GM12873 (cell line): Measurements from ENCODE around the gene UVRAG.

Experiments used
- TF ChIP-seq, protein P1 (sequence below): IDR thresholded peaks from 2 replicates; pipeline ENCODE4 v1.5.1; 2012; ENCODE audit warnings: low read depth, mild to moderate bottlenecking, moderate library complexity, low read length, control low read depth; ENCODE audit not compliant: insufficient read depth; ENCODE audit errors: missing control alignments

Gene UVRAG

DNA sequence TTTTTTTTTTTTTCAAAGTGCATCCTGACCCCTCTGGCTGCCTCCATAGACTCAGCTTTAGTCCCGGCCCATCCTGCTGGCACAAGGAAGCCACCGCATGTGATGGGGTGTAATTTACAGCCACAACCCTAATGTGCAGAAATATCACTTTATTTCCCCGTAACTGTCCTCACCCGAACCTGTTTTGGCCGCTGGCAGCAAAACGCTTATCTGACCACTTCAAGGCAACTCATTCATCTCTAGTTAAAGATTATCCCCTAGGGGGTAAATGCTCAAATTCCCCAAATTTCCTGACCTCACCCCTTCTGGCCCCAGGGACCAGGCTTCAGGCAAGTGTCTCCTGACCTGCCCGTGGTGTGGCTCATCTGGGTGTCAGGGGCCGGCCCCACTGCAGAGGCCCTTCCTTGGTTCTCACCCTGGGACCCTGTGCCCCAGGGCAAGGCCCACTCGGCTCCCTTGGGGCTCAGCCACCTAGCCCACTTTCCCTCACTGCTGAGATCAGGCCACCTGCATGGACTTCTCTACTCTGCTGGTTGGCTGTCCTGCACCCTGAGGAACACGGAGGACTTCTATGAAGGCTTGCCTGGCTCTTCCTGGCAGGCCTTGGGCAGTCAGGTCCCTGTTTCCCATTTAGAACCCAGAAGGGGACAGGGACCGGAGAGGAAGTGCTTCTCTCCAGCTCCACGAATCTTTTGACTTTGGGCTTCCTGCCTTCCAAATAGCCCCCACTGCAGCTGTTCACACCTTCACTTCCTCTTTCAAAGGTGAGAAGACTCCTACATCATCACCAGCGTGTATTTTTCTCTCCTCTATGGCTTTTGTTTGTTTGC is 337.9 kb downstream of the UVRAG start:
- TF ChIP-seq, protein P1, sequence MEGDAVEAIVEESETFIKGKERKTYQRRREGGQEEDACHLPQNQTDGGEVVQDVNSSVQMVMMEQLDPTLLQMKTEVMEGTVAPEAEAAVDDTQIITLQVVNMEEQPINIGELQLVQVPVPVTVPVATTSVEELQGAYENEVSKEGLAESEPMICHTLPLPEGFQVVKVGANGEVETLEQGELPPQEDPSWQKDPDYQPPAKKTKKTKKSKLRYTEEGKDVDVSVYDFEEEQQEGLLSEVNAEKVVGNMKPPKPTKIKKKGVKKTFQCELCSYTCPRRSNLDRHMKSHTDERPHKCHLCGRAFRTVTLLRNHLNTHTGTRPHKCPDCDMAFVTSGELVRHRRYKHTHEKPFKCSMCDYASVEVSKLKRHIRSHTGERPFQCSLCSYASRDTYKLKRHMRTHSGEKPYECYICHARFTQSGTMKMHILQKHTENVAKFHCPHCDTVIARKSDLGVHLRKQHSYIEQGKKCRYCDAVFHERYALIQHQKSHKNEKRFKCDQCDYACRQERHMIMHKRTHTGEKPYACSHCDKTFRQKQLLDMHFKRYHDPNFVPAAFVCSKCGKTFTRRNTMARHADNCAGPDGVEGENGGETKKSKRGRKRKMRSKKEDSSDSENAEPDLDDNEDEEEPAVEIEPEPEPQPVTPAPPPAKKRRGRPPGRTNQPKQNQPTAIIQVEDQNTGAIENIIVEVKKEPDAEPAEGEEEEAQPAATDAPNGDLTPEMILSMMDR, result no peak

DNA sequence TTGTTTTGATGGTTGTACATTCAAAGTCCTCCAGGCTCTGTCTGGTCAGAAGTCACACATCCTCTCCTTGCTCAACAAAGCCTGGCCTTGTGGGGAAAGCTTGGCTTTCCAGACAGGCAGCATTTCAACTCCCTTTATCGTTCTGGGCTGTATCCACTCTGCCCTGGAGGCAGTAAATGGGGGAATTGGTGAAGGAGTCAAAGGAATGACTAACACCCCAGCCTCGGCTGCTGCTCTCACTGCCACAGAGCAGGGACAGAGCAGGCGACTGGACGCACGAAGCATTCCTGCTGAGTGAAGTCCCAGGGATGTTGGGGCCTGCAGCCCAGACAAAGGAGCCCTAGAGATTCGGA is 338.5 kb downstream of the UVRAG start:
- TF ChIP-seq, protein P1, result no peak

DNA sequence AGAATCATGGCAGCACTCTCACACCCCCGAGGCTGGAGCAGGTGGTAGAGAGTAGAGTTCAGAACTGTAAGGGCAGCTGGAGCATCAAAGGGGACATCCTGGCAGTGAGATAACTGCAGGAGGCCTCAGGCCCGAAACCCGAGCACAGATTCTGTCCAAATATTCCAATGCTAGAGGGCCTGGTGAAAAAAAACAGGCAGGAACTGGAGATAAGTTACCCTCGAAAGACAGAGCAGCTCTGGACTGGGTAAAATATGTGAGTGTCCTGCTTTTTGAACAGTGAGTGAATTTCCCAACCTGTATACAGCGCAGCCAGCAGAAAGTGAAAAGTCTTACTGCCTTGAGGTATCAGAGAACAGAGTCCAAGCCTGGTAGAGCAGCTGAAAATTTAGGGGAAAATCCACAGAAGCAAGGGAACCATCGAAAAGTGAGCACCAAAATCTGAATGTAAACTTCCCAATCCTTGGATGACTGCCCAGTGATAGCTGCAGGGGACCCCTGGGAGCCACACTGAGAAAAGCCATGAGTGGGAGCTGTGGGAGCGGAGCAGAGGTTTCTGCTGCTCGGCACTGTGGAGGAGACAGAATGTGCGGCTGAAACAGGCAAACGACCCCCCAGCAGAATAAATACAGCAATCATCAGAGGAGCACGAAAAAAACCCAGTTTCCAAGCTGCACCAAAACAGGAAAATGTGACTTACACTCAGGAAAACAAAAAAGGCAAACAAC is 340.7 kb downstream of the UVRAG start:
- TF ChIP-seq, protein P1, result no peak

DNA sequence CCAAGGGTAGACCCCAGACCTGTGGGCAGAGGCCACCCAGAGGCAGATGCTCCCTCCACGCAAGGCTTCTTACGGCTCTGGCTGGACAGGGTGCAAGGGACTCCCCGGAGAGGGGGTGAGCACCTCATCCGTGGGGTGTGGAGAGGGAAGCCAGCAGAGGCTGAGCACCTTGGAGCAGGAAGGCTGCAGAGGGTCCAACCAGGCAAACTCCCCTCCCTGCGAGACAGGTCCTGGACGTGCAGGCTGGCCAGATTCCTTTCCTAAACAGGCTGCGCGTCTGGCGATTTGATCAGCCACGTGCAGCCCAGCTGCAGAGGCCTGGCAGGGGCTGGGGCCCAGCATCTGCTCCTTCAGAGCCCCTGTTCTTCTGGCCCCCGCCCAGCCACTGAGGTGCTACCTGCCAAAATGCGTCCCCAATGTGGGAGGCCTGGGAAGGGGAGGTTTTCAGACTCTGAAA is 342.0 kb downstream of the UVRAG start:
- TF ChIP-seq, protein P1, result no peak

DNA sequence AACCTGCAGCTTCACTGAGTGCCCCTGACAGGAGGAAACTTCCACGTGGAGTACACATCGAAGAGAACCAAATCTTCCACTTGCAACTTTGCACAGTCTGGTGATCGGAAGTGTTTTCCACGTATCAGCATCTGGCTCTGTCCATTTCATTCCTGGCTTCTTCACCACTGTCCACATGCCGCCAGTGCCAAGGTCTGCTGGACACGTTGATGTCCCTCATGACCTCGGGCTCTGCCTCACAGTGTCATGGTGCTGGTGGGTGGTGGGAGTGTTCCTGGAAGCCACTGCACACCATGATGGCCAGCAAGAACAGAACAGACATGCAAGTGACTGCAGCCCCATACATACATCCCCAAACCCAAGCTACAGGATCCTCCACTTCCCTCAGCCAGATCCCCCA is 342.9 kb downstream of the UVRAG start:
- TF ChIP-seq, protein P1, result no peak

DNA sequence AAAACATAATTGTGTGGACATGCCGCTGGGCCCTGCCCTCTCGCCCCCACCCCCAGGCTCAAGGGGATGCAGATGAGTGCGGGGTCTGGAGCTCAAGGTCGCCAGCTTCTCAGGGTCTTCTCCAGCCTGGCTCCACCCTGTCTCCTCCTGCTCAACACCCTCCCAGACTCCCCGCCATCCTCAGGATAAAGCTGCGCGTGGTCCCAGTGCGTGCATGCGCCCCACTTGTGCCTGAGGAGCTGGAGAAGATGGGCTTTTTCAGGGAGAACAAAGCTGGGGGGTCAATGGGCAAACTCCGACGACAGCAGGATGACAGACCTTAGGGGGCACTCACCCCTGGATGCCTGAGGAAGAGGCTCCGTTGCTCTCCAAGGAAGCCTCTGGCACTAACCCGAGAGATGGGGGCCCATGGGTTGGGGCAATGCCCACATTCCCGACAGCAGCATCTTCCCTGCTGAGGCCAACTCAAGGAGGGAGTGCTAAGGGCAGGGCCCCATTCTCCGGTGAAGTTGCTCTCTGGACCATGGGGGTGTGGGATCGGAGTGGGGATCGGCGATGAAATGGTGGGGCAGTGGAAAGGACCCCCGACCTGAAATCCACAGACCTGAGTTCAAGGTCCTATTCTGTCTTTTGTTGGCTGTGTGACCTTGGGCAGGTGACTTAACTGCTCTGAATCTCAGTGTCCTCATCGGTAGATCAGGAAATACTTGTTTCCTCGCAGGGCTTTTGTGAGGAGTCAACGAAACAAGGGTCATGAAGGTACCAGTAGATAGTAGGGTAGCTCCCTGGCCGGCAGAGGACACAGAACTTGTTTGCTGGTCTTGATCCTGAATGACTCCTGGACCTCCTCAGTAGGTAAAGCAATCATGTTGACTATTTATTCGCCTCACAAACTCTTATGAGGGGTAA is 343.6 kb downstream of the UVRAG start:
- TF ChIP-seq, protein P1, result no peak

DNA sequence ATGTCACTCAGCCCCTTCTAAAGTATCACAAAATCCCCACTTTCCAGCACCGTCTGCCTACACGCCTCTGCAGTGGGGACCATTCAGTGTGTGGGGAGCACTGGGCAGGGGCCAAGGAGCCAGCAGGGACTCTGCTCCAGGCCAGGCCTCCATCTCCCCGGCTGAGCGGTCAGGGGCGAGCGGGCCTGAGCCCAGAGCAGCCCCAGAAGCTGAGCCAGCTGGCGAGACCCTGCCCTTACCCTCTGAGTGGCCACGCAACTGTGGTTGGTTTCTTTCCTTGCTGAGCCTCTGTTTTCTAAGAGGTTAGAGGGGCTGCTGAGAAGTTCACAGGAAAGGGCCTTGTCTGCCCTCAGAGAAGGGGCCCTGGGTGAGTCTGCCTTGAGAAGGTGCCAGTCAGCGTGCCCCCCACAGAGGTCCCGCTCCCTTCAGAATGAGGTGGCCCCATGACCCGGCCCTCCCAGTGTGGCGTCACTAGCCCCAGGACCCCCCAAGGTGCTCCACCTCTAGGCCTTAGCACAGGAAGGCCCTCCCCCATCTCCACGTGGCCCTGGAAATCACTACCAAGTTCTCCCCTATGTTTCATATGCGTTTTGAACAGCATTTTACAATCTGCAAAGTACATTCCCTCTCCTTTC is 344.4 kb downstream of the UVRAG start:
- TF ChIP-seq, protein P1, result no peak
